Stimulated activated naive B cell treated with anti-CD40 and anti-IgM and Interleukin-4, amounts not matched to agents 10 μg/mL and 1 μg/mL and 100 μg/mL, for 72 hours (primary cell): ENCODE results near the gene PDE6H.

ENCODE experiments used
- ATAC-seq, 2 donors: fragments of 150-1000 bp; cut with Tn5 transposase; replicated peaks; 2 replicates each; pipeline ENCODE4 v1.10.0; 2021; ENCODE audit warnings: moderate library complexity in 1 of 2
- DNase-seq: peaks from one replicate; pipeline ENCODE4 v3.0.0; 2021
- H3K27ac Mint-ChIP-seq: one replicate; pipeline ENCODE4 v1.8.0; 2022; ENCODE audit warnings: mild to moderate bottlenecking, mixed read lengths
- H3K27me3 Mint-ChIP-seq, 2 donors: one replicate each; pipeline ENCODE4 v1.8.0; 2022; ENCODE audit warnings: mixed read lengths in 2 of 2
- H3K36me3 Mint-ChIP-seq, 2 donors: one replicate each; pipeline ENCODE4 v1.8.0; 2022; ENCODE audit warnings: mixed read lengths in 2 of 2, mild to moderate bottlenecking in 1 of 2
- H3K4me1 Mint-ChIP-seq, 2 donors: one replicate each; pipeline ENCODE4 v1.8.0; 2022; ENCODE audit warnings: mixed read lengths in 2 of 2, mild to moderate bottlenecking in 1 of 2
- H3K4me3 Mint-ChIP-seq, 2 donors: one replicate each; pipeline ENCODE4 v1.8.0; 2022; ENCODE audit warnings: mild to moderate bottlenecking in 2 of 2, mixed read lengths in 2 of 2, moderate library complexity in 1 of 2
- H3K9me3 Mint-ChIP-seq, 2 donors: one replicate each; pipeline ENCODE4 v1.8.0; 2022; ENCODE audit warnings: mixed read lengths in 2 of 2, mild to moderate bottlenecking in 1 of 2

The PDE6H gene

GRCh38 chr12:15011162-15011561 is 38.3 kb downstream of the PDE6H start:
- no peaks in the 10 kb centered on the region for H3K4me1 Mint-ChIP-seq

DNA sequence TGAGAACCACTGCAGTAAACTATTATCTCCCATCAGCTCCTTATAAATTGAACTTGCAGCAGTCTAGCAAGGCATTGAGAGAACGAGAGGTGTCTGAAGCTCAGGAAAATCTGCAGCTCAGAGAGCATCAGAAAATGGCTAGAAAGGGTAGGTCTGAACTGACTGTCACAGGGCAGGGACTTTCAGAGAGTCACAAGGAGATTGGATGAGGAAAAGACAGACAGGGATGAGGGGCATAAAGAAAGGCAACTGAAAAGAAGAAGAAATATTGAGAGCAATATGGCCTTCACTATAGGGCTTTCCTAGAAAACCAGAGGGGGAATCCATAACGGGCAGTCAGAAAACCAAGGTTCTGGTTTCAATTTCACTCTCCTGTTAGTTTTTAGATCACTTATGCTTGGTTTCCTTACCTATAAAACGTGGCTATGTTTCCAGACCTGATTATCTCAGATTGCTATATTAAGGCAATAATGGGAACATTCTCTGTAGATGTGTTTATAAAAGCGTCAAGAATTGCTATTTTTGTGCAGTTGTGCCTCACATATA is 40.9 kb downstream of the PDE6H start:
- no peak overlapping the region for H3K27ac Mint-ChIP-seq
- no peaks in the 10 kb centered on the region for H3K9me3 Mint-ChIP-seq
- ATAC-seq (peak; percentile 21 to 59), DNase-seq (no peak)
- H3K4me3 Mint-ChIP-seq = no peak overlapping the region
- no peaks in the 10 kb centered on the region for H3K36me3 Mint-ChIP-seq
- H3K27me3 Mint-ChIP-seq = peaks cover 3 to 13% of the 10 kb centered on the region in 2 donors
- H3K4me1 Mint-ChIP-seq = no peaks in the 10 kb centered on the region

More at GRCh38 chr12:15011162-15011561, 38.3 kb downstream of the PDE6H start:
- Mint-ChIP-seq H3K9me3 (no peaks in the 10 kb centered on the region), H3K27me3 (peaks cover 4 to 10% of the 10 kb centered on the region in 2 donors), H3K4me3 (no peak overlapping the region), H3K27ac (no peak overlapping the region), H3K36me3 (peaks cover 0 to 1% of the 10 kb centered on the region in 2 donors)
- peak; percentile 59 to 73 for ATAC-seq
- DNase-seq = no peak

DNA sequence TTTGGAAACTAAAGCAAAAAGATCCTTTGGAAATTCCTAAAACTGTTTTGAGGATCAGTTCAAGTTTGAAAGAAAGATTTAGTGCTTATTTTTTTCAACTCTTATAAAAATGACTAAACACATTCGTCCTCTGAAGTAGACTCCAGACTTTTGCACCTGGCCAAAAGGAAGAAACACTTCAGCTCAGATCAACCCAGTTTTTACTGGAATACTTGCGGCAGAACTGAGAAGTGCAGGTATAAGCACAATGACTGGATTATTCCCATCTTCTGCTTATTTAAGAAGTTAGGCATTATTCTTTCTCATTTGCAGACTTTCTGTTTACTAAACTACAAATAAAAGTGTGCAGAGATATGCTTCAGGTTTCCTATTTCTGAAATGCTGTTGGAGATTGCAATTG is 41.9 kb downstream of the PDE6H start:
- Mint-ChIP-seq H3K9me3 (no peaks in the 10 kb centered on the region), H3K4me1 (no peaks in the 10 kb centered on the region), H3K27ac (no peak overlapping the region), H3K4me3 (no peak overlapping the region), H3K36me3 (no peaks in the 10 kb centered on the region), H3K27me3 (peaks cover 3 to 8% of the 10 kb centered on the region in 2 donors)
- DNase-seq = no peak
- no peak for ATAC-seq

DNA sequence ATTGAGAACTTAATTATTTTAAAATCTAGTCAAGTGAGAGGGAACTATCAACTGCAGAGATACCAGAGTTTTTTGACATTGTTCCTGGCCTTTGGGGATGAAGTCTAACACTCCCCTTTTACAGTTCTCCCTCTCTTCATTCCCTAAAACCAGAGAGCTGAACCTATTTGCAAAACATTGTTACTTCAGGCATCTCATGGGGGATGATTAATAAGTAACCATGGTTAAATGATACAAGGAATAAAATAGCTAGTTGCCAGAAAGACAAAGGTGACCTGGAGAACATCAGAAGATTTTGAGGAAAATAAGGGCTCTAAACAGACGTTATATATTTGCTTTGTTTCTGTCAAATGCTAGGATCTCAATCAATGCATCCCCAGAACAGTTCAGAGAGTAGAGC is 42.3 kb downstream of the PDE6H start:
- Mint-ChIP-seq H3K4me1 (no peaks in the 10 kb centered on the region), H3K9me3 (no peaks in the 10 kb centered on the region), H3K36me3 (no peaks in the 10 kb centered on the region), H3K27ac (no peak overlapping the region), H3K27me3 (peaks cover 3 to 6% of the 10 kb centered on the region in 2 donors), H3K4me3 (no peak overlapping the region)
- no peak for ATAC-seq
- DNase-seq = no peak

DNA sequence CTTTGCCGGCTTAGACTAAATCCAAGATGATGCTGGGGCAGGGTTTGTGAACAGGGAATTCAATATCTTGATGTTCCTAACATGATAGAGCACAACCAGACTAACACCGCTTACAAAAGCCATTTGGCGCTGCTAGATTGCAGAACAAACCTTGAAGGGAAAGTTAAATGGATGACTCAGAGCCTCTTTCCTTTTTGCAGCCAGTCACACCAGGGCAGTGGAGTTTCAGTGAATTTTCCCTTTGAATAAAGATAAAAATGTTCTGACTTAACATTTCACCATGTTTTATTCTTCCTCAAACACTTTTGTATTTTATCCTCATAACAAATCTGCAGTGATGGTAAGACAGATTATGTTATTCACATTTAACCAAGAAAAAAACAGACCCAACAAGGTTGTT is 47.3 kb downstream of the PDE6H start:
- DNase-seq = no peak
- H3K27ac Mint-ChIP-seq = no peak overlapping the region
- no peaks in the 10 kb centered on the region for H3K36me3 Mint-ChIP-seq
- no peak overlapping the region for H3K4me3 Mint-ChIP-seq
- H3K4me1 Mint-ChIP-seq = no peaks in the 10 kb centered on the region
- ATAC-seq = no peak
- peaks cover 0 to 3% of the 10 kb centered on the region in 2 donors for H3K9me3 Mint-ChIP-seq
- peaks cover 12 to 14% of the 10 kb centered on the region in 2 donors for H3K27me3 Mint-ChIP-seq
